HUES6 (cell line): ENCODE results near the gene MDP1.
A peak's percentile ranks its signal among the peaks of the same experiment; 100 is the strongest.

Experiments used
- H3K27ac ChIP-seq: 2 replicates; pipeline ENCODE4 v1.7.0; 2013; ENCODE audit warnings: low read depth, mild to moderate bottlenecking, low read length, inconsistent platforms
- H3K27me3 ChIP-seq: 2 replicates; pipeline ENCODE4 v1.6.1; 2013; ENCODE audit warnings: low read length; ENCODE audit not compliant: control insufficient read depth, insufficient read depth
- H3K36me3 ChIP-seq: 2 replicates; pipeline ENCODE4 v1.6.1; 2013; ENCODE audit warnings: low read length; ENCODE audit not compliant: control insufficient read depth, insufficient read depth
- H3K4me1 ChIP-seq: 2 replicates; pipeline ENCODE4 v1.6.1; 2013; ENCODE audit warnings: low read length; ENCODE audit not compliant: control insufficient read depth, insufficient read depth
- H3K4me3 ChIP-seq: 2 replicates; pipeline ENCODE4 v1.5.1; 2013; ENCODE audit warnings: low read depth, low read length
- H3K9ac ChIP-seq: one replicate; pipeline ENCODE4 v1.6.1; 2013; ENCODE audit warnings: mild to moderate bottlenecking, low read length
- H3K9me3 ChIP-seq: 2 replicates; pipeline ENCODE4 v1.6.1; 2013; ENCODE audit warnings: low read depth, low read length; ENCODE audit not compliant: control insufficient read depth, insufficient read depth

MDP1 gene

DNA sequence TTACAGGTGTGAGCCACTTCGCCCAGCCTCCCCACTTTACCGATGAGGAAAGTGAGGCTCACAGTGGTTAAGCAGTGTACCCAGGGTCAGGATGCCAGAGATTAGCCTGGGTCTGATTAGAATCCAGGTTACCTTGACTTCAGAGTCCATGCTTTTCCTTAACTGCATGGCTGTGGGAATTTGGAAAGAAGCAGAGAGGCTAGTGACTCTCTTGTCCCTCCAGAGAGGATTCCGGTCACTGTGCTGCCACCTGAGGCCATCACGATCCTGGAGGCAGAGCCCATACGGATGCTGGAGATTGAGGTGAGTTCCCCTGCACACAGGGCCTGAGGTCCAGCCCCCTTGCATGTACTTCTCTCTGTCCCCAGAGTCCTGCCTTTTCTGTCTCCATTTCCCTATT lies 39.3 kb downstream of the MDP1 start:
- H3K36me3 ChIP-seq: peaks cover 70% of the 10 kb centered on the region
- H3K27ac ChIP-seq: no peak overlapping the region
- peaks cover 8% of the 10 kb centered on the region for H3K4me1 ChIP-seq
- no peaks in the 10 kb centered on the region for H3K9me3 ChIP-seq
- H3K27me3 ChIP-seq: no peaks in the 10 kb centered on the region
- no peak overlapping the region for H3K4me3 ChIP-seq
- H3K9ac ChIP-seq: no peak overlapping the region

DNA sequence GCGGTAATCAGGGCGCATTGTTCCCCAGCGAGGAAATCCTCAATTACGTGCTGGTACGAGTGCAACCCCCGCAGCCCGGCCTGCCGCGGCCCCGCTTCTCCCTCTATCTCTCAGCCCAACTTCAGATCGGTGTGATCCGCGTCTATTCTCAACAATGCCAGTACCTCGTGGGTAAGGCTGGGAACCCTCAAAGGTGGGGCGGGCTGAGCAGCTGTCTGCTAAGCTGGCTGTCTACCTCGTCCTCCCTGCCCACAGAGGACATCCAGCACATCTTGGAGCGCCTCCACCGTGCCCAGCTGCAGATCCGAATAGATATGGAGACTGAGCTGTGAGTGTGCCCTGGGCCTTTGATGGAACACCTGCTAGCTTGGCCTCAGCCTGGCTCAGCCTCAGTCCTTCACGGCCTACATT lies 43.0 kb downstream of the MDP1 start:
- H3K9me3 ChIP-seq: no peaks in the 10 kb centered on the region
- no peaks in the 10 kb centered on the region for H3K27me3 ChIP-seq
- no peak overlapping the region for H3K27ac ChIP-seq
- H3K9ac ChIP-seq: peak overlapping the region; percentile 7
- H3K36me3 ChIP-seq: peaks cover 33% of the 10 kb centered on the region
- peak overlapping the region; percentile 61 for H3K4me3 ChIP-seq
- H3K4me1 ChIP-seq: peaks cover 8% of the 10 kb centered on the region

- no peaks in the 10 kb centered on the region for H3K9me3 ChIP-seq
- peak overlapping the region; percentile 61 for H3K4me3 ChIP-seq
- no peak overlapping the region for H3K27ac ChIP-seq
- peaks cover 32% of the 10 kb centered on the region for H3K36me3 ChIP-seq
- H3K4me1 ChIP-seq: peaks cover 8% of the 10 kb centered on the region
- peak overlapping the region; percentile 66 for H3K9ac ChIP-seq
- H3K27me3 ChIP-seq: no peaks in the 10 kb centered on the region
Measured at GRCh38 chr14:24172261-24172860, 43.5 kb downstream of the MDP1 start.

- H3K4me1 ChIP-seq: peaks cover 8% of the 10 kb centered on the region
- peak within 1 kb of the TSS; percentile 61 for H3K4me3 ChIP-seq
- H3K27me3 ChIP-seq: no peaks in the 10 kb centered on the region
- peak within 1 kb of the TSS; percentile 66 for H3K9ac ChIP-seq
- H3K36me3 ChIP-seq: peaks cover 29% of the 10 kb centered on the region
- H3K27ac ChIP-seq: no peak within 1 kb of the TSS
- H3K9me3 ChIP-seq: no peaks in the 10 kb centered on the region
Measured at GRCh38 chr14:24171422-24172260, 44.2 kb downstream of the MDP1 start, which contains the start of gene REC8. REC8 (plus strand) TSS chr14:24172080; CDS start chr14:24172553, 473 bp downstream.

DNA sequence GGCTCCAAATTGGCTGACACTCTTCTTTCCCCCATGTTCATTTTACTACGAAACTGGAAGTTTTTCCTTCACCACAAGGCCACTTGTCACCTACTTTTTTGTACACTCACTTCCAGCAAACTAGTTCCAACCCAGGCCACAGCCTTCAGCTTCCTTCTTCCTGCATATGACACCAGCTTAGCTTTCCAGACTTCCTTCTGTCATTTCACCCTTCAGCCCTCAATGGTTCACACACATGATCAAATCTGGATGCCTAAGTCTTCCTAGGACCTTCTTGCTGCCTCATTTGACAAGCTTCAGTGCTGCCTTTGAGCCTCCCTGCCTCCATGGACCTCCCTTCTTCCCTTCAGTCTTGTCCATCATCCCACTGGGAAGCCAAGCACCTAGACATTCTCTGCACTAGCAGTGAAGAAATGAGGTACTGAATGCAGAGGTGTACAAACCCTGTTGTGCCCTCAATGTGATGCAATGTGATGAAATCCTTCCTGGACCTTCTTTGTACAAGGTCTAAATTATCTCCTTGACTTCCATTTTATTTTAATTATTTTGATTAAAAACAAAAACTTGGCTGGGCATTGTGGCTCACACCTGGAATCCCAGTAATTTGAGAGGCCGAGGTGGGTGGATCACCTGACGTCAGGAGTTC lies 48.3 kb downstream of the MDP1 start:
- H3K9ac ChIP-seq: no peak overlapping the region

GRCh38 chr14:24165785-24166184 lies 50.1 kb downstream of the MDP1 start:
- Histone ChIP-seq H3K36me3 (peaks cover 46% of the 10 kb centered on the region), H3K4me3 (no peak overlapping the region), H3K4me1 (peaks cover 9% of the 10 kb centered on the region), H3K9me3 (no peaks in the 10 kb centered on the region), H3K27me3 (no peaks in the 10 kb centered on the region), H3K27ac (no peak overlapping the region), H3K9ac (no peak overlapping the region)

More for the DNA sequence above, 48.3 kb downstream of the MDP1 start:
- no peaks in the 10 kb centered on the region for H3K27me3 ChIP-seq
- H3K36me3 ChIP-seq: peaks cover 42% of the 10 kb centered on the region
- no peaks in the 10 kb centered on the region for H3K9me3 ChIP-seq
- no peak overlapping the region for H3K27ac ChIP-seq
- peaks cover 7% of the 10 kb centered on the region for H3K4me1 ChIP-seq
- H3K4me3 ChIP-seq: no peak overlapping the region

DNA sequence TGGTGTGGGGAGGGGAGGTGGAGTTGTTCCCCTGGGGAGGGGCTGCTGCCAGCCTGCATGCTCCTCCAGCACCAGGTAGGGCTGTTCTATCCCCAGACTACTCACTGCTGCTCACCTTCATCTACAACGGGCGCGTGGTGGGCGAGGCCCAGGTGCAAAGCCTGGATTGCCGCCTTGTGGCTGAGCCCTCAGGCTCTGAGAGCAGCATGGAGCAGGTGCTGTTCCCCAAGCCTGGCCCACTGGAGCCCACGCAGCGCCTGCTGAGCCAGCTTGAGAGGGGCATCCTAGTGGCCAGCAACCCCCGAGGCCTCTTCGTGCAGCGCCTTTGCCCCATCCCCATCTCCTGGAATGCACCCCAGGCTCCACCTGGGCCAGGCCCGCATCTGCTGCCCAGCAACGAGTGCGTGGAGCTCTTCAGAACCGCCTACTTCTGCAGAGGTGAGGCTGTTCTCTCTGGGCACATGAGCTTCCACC lies 51.3 kb downstream of the MDP1 start:
- H3K36me3 ChIP-seq: peaks cover 58% of the 10 kb centered on the region
- H3K9me3 ChIP-seq: no peaks in the 10 kb centered on the region
- no peak overlapping the region for H3K4me3 ChIP-seq
- peaks cover 12% of the 10 kb centered on the region for H3K4me1 ChIP-seq
- H3K9ac ChIP-seq: no peak overlapping the region
- no peaks in the 10 kb centered on the region for H3K27me3 ChIP-seq
- no peak overlapping the region for H3K27ac ChIP-seq
